ENCODE results near the gene SMC1B.

GRCh38 chr22:45335021-45335818 is 78.2 kb downstream of the SMC1B start:
- TF ChIP-seq POLR2AphosphoS5 (IDR thresholded peaks at IDR 0.05; ENCODE audit: low read depth, low read length) (no peak), POLR2A (IDR thresholded peaks at IDR 0.05; ENCODE audit: low read depth, low read length) (no peak), TAF1 (IDR thresholded peaks at IDR 0.05; ENCODE audit: low read depth, low read length) (no peak), SPI1 (IDR thresholded peaks at IDR 0.05; ENCODE audit: low read depth, low read length) (no peak), PAX5 (IDR thresholded peaks at IDR 0.05; ENCODE audit: insufficient read depth, low read length, severe bottlenecking) (no peak)
